GM19099 (cell line): ENCODE results near the gene SLC36A1.

Experiments
- POLR2A ChIP-seq: IDR thresholded peaks from 3 replicates; pipeline ENCODE4 v1.6.1; 2011; ENCODE audit warnings: low read depth; ENCODE audit not compliant: insufficient read length; ENCODE audit errors: extremely low read depth

Gene SLC36A1

GRCh38 chr5:151448038-151448985 lies 909 bp downstream of the SLC36A1 start:
- TF ChIP-seq POLR2A, result no peak

- no peak for TF ChIP-seq POLR2A
Measured at GRCh38 chr5:151449297-151449696, 1.9 kb downstream of the SLC36A1 start.

DNA sequence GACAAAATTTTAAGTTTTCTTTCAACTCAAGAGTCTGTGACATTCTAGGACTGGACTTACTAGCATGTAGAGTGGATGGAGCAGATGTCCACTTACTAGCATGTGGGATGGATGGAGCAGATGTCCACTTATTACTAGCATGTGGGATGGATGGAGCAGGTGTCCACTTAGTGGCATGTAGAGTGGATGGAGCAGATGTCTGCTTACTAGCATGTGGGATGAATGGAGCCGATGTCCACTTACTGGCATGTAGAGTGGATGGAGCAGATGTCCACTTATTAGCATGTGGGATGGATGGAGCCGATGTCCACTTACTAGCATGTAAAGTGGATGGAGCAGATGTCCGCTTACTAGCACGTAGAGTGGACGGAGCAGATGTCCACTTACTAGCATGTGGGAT lies 2.4 kb downstream of the SLC36A1 start:
- no peak for TF ChIP-seq POLR2A

GRCh38 chr5:151450605-151451004 lies 3.2 kb downstream of the SLC36A1 start:
- TF ChIP-seq POLR2A, result no peak

- TF ChIP-seq POLR2A, result no peak
Measured at GRCh38 chr5:151451626-151452520, 4.5 kb downstream of the SLC36A1 start.

DNA sequence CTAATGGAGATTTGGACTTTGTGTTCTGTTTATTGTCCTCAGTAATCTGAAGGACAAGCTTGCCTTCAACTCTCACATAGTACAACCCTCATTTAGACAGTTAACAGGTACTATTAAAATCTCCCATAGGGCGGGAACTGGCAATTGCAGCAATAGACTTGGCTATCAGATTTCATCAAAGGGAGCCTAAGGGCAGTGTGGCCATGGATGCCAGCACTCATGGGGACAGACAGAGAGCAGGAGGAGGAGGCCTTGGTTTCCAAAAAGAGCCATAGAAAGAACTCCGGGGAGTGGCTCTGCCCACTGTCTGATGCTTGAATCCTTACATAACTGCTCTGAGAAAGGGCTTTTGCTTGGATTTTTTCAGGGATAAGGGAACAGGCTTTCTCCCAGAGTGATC lies 6.8 kb downstream of the SLC36A1 start:
- no peak for TF ChIP-seq POLR2A

DNA sequence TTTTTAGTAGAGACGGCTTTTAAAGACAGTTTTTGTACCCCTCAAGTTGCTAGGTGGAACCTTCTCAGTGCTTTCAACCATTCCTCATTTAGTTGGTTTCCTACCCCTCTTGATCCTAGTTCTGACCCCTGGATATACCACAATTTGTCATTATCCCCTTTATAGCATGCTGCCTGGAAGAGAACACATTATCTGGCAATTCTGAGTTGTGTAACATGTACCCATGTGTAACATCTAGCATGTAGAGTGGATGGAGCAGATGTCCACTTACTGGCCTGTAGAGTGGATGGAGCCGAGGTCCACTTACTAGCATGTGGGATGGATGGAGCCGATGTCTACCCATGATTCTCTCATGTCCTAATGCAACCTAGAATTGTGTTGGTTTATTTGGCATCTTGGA lies 7.5 kb downstream of the SLC36A1 start:
- no peak for TF ChIP-seq POLR2A

GRCh38 chr5:151456321-151456940 lies 9.0 kb downstream of the SLC36A1 start:
- no peak for TF ChIP-seq POLR2A

DNA sequence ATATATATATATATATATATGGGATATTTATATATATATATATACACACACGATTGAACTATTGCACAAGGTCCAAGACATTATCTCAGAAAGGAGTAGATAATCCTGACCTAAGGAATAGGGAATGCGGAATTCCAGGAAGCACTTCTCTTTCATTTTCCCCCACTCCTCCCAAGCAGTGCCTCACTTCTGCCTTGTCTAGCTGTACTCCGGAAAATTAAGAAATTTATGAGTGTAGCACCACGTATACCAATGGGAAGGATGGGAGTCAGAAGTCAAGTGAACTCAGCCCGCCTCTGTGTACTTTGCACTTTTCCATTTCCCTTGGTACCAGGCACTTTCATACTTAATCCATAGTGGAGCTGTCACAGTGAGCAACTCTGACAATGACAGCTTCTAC lies 10.9 kb downstream of the SLC36A1 start:
- TF ChIP-seq POLR2A, result no peak

DNA sequence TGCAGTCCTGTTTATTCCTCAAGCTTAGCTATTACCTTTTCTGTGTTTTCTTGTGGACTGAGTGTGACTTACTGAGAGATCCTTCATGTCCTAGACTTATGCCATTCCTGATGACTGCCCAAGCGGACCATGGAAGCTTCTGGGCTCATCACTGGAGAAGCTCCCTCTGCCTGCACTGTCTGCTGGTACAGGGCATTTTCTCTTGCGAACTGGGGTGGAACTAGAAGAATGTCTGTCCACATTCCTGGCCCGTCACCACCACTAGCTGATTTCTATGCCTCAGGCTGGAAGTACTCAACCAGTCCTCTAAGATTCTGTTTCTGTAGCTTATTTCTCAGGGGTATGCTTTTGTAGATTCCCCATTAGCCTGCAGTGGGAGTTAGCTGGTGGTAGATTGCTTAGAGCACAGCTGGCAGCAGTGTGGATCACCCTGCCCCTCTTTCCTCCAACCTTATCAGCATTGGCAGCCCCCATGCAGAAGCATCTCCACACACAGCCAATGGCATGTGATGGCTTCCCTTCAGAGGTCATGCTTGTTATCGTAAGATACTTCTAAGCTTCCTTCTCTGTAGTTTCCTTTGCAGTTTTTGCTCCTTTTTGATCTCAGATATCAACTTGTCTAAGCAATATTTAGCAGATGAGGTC lies 12.4 kb downstream of the SLC36A1 start:
- TF ChIP-seq POLR2A, result no peak

DNA sequence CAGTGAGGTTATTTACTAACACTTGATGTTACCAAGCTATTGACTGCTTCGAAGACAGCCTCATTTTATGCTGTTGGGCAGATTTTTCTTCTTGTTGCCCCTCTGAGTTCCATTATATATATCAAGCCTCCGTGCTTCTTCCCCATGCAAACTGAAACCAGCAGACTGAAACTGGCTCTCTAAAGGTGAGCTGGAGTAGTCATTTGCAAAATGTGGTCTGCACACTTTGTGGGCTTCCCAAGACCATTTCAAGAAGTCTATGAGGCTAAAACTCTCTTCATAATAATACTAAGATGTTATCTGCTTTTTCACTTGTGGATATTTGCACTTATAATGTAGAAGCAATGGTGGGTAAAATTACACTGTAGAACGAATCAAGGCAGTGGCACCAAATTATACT lies 13.9 kb downstream of the SLC36A1 start:
- TF ChIP-seq POLR2A, result no peak

GRCh38 chr5:151463137-151464029 lies 16.0 kb downstream of the SLC36A1 start:
- no peak for TF ChIP-seq POLR2A

- no peak for TF ChIP-seq POLR2A
Measured at GRCh38 chr5:151464101-151464500, 16.7 kb downstream of the SLC36A1 start.

- TF ChIP-seq POLR2A, result no peak
Measured at GRCh38 chr5:151465476-151465875, 18.1 kb downstream of the SLC36A1 start.

DNA sequence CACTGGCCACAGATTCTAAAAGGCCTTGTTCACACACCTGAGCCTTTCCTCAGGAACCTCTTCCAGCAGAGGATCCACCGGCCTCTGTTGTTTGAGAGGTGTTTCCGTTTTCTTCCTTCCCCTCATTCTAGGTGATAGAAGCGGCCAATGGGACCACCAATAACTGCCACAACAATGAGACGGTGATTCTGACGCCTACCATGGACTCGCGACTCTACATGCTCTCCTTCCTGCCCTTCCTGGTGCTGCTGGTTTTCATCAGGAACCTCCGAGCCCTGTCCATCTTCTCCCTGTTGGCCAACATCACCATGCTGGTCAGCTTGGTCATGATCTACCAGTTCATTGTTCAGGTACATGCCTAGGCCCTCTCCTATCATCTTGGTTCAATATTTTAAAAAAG lies 20.2 kb downstream of the SLC36A1 start:
- no peak for TF ChIP-seq POLR2A
